Measurements from ENCODE around the gene CNDP1. TPM values are rescaled to one million over a fixed set of nuclear protein-coding genes. Genes with fewer than 3 reads are reported as not detected.

Gene CNDP1
- polyA plus RNA-seq, 1 of the 3 experiments (the other 2 are of a cell fraction), result not detected

DNA sequence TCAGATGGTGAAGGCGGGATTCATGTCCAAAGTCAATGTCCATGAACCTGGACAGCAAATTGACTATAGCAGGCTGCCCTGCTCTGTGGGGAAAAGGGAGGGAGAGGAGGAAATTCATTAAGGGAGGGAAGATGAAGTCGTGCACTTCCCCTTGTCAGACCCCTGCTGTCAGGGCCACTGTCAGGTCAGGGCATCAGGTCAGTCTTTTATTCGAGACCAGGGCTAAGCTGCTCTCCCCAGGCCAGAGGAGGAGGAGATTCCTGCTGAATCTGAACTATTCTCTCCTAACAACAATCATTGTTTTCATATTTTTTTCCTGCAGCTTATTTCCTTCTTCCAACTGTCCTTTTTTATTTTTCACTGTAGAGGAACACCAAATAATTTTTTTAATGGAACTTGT is 17.2 kb downstream of the CNDP1 start:
- no peak for TF ChIP-seq FOSL2 (IDR thresholded peaks at IDR 0.05; ENCODE audit: borderline replicate concordance, low read depth)
- WGBS (ENCODE audit: low lambda C conversion rate), result 10% methylated on average over 3 of the region's 3 CpGs
- no peak overlapping the region for H3K27ac ChIP-seq (ENCODE audit: low read depth in 2 of 2, low read length in 1 of 2)
- no peak overlapping the region for H3K9ac ChIP-seq
- no peaks in the 10 kb centered on the region for H3K79me2 ChIP-seq (ENCODE audit: insufficient read depth)
- no peaks in the 10 kb centered on the region for H3K36me3 ChIP-seq (replicated peaks in 1 of 2; ENCODE audit: control insufficient read depth in 1 of 2, insufficient read depth in 2 of 2, low read length in 1 of 2)
- H3K4me1 ChIP-seq (ENCODE audit: control insufficient read depth in 1 of 2, insufficient read depth in 2 of 2, low read depth in 1 of 2, low read length in 1 of 2), result no peaks in the 10 kb centered on the region
- DNase-seq, result no peak
- H3K4me3 ChIP-seq (ENCODE audit: low read depth in 2 of 2, low read length in 1 of 2), result no peak overlapping the region
- ChIA-PET POLR2A (no interaction called here), CTCF (interaction anchor here (0.6 to 4.6 kb wide), 41 partner anchors 8 to 1863 kb away, joined by 3 to 88 read pairs (median 5); partner anchors contain the start of gene CNDP1)
- no peaks in the 10 kb centered on the region for H3F3A ChIP-seq (replicated peaks; ENCODE audit: insufficient read depth)
- no peak overlapping the region for H2AFZ ChIP-seq (ENCODE audit: low read depth)
- no peak overlapping the region for H3K4me2 ChIP-seq
- peaks cover 20% of the 10 kb centered on the region; the same call in 1 of the 2 replicates for H3K27me3 ChIP-seq (ENCODE audit: insufficient read depth)
- H4K20me1 ChIP-seq (ENCODE audit: insufficient read depth), result no peaks in the 10 kb centered on the region
- H3K9me3 ChIP-seq, result no peaks in the 10 kb centered on the region
- no peaks in the 10 kb centered on the region for H3K9me2 ChIP-seq

DNA sequence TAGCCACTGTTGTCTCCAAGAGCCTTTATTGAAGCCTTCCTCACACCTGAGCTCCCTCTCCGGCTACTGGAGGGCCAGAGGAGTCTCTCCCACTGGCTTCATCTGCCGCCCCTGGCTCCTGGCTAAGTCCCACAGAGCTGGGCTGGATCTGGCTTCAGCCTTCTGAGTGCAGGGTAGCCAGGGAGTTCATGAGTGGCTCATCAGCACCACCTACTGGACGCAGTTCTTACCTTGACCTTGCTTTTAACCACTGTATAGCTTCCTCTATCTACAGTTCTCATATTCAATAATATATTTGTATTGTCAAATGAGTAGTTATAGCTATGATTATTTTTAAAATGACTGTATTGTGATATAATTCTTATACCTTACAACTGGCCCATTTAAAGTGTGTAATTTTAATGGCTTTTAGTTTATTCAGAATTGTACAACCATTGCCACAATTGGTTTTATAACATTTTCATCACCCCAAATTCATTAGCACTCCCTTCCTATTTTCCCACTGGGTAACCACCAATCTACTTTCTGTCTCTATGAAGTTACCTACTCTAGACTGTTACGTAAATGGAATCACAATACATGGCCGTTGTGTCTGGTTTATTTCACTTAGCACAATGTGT is 17.7 kb downstream of the CNDP1 start:
- H3K27me3 ChIP-seq (ENCODE audit: insufficient read depth), result peaks cover 23% of the 10 kb centered on the region; the same call in 1 of the 2 replicates
- H3K79me2 ChIP-seq (ENCODE audit: insufficient read depth), result no peaks in the 10 kb centered on the region
- CTCF ChIA-PET, result interaction anchor here (0.6 to 4.6 kb wide), 46 partner anchors 8 to 1863 kb away, joined by 3 to 88 read pairs (median 4); partner anchors contain the start of gene CNDP1
- no peak overlapping the region for H3K4me2 ChIP-seq
- no peaks in the 10 kb centered on the region for H3K9me2 ChIP-seq
- H3K4me1 ChIP-seq (ENCODE audit: control insufficient read depth in 1 of 2, insufficient read depth in 2 of 2, low read depth in 1 of 2, low read length in 1 of 2), result no peaks in the 10 kb centered on the region
- no peak overlapping the region; a peak in 1 of 4 replicates for H3K4me3 ChIP-seq (ENCODE audit: low read depth in 2 of 2, low read length in 1 of 2)
- TF ChIP-seq RAD21 (IDR thresholded peaks at IDR 0.05; ENCODE audit: low read length) (peak; percentile 89), SMC3 (IDR thresholded peaks at IDR 0.05; ENCODE audit: low read depth, low read length) (peak; percentile 71), ELF1 (IDR thresholded peaks at IDR 0.05) (no peak), SIN3A (IDR thresholded peaks at IDR 0.05; ENCODE audit: borderline replicate concordance, low read depth, low read length) (no peak)
- TF ChIP-seq, protein P1, sequence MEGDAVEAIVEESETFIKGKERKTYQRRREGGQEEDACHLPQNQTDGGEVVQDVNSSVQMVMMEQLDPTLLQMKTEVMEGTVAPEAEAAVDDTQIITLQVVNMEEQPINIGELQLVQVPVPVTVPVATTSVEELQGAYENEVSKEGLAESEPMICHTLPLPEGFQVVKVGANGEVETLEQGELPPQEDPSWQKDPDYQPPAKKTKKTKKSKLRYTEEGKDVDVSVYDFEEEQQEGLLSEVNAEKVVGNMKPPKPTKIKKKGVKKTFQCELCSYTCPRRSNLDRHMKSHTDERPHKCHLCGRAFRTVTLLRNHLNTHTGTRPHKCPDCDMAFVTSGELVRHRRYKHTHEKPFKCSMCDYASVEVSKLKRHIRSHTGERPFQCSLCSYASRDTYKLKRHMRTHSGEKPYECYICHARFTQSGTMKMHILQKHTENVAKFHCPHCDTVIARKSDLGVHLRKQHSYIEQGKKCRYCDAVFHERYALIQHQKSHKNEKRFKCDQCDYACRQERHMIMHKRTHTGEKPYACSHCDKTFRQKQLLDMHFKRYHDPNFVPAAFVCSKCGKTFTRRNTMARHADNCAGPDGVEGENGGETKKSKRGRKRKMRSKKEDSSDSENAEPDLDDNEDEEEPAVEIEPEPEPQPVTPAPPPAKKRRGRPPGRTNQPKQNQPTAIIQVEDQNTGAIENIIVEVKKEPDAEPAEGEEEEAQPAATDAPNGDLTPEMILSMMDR (IDR thresholded peaks at IDR 0.05), result peak; percentile 82
- no peak overlapping the region for H3K9ac ChIP-seq
- no peak overlapping the region for H2AFZ ChIP-seq (ENCODE audit: low read depth)
- H3F3A ChIP-seq (replicated peaks; ENCODE audit: insufficient read depth), result no peaks in the 10 kb centered on the region
- whole genome bisulfite sequencing (ENCODE audit: low lambda C conversion rate), result 0% methylated on average over 5 of the region's 5 CpGs
- no peaks in the 10 kb centered on the region for H3K9me3 ChIP-seq
- no peaks in the 10 kb centered on the region for H4K20me1 ChIP-seq (ENCODE audit: insufficient read depth)
- no peak overlapping the region for H3K27ac ChIP-seq (ENCODE audit: low read depth in 2 of 2, low read length in 1 of 2)
- DNase-seq, result peak; percentile 84
- H3K36me3 ChIP-seq (replicated peaks in 1 of 2; ENCODE audit: control insufficient read depth in 1 of 2, insufficient read depth in 2 of 2, low read length in 1 of 2), result no peaks in the 10 kb centered on the region
- POLR2A ChIA-PET, result no interaction called here

DNA sequence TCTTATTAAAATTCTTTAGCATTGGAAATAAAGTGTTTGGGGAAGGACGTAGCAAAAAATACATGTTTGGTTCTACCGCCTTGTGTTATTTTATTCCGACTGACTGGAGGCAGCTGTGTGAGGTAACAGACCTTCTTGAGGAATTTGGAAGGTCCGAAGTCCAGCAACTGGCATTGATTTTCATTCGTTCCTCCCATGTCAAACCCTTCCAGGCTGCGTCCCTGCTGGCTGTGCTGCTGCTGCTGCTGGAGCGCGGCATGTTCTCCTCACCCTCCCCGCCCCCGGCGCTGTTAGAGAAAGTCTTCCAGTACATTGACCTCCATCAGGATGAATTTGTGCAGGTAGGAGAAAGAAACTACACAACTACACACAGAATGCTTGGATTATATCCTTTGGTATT is 21.8 kb downstream of the CNDP1 start:
- Histone ChIP-seq H3K27me3 (ENCODE audit: insufficient read depth) (peaks cover 25% of the 10 kb centered on the region; the same call in 1 of the 2 replicates), H3K79me2 (ENCODE audit: insufficient read depth) (no peaks in the 10 kb centered on the region), H3K9ac (no peak overlapping the region), H3F3A (replicated peaks; ENCODE audit: insufficient read depth) (no peaks in the 10 kb centered on the region), H3K4me2 (no peak overlapping the region), H3K9me2 (no peaks in the 10 kb centered on the region), H4K20me1 (ENCODE audit: insufficient read depth) (no peaks in the 10 kb centered on the region), H3K4me3 (ENCODE audit: low read depth in 2 of 2, low read length in 1 of 2) (no peak overlapping the region), H3K4me1 (ENCODE audit: control insufficient read depth in 1 of 2, insufficient read depth in 2 of 2, low read depth in 1 of 2, low read length in 1 of 2) (no peaks in the 10 kb centered on the region), H3K36me3 (replicated peaks in 1 of 2; ENCODE audit: control insufficient read depth in 1 of 2, insufficient read depth in 2 of 2, low read length in 1 of 2) (no peaks in the 10 kb centered on the region), H3K9me3 (no peaks in the 10 kb centered on the region), H3K27ac (ENCODE audit: low read depth in 2 of 2, low read length in 1 of 2) (no peak overlapping the region), H2AFZ (ENCODE audit: low read depth) (no peak overlapping the region)
- ChIA-PET CTCF (interaction anchor here (0.7 to 2.3 kb wide), 3 partner anchors 7 to 205 kb away, joined by 3 to 7 read pairs (median 5); no protein-coding TSS in a partner anchor), POLR2A (no interaction called here)
- 41% methylated on average over 6 of the region's 11 CpGs for WGBS (ENCODE audit: low lambda C conversion rate)
- no peak for DNase-seq
- TF ChIP-seq, protein P2, sequence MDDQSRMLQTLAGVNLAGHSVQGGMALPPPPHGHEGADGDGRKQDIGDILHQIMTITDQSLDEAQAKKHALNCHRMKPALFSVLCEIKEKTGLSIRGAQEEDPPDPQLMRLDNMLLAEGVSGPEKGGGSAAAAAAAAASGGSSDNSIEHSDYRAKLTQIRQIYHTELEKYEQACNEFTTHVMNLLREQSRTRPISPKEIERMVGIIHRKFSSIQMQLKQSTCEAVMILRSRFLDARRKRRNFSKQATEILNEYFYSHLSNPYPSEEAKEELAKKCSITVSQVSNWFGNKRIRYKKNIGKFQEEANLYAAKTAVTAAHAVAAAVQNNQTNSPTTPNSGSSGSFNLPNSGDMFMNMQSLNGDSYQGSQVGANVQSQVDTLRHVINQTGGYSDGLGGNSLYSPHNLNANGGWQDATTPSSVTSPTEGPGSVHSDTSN (IDR thresholded peaks at IDR 0.05), result no peak
- TF ChIP-seq SMC3 (IDR thresholded peaks at IDR 0.05; ENCODE audit: low read depth, low read length) (no peak), FOXM1 (IDR thresholded peaks at IDR 0.05; ENCODE audit: low read depth) (no peak), FOSL2 (IDR thresholded peaks at IDR 0.05; ENCODE audit: borderline replicate concordance, low read depth) (no peak), TEAD4 (IDR thresholded peaks at IDR 0.05; ENCODE audit: borderline replicate concordance, insufficient read depth) (no peak), YY1 (IDR thresholded peaks at IDR 0.05; ENCODE audit: low read depth) (no peak), JUND (IDR thresholded peaks at IDR 0.05) (no peak), NFIC (IDR thresholded peaks at IDR 0.05; ENCODE audit: borderline replicate concordance) (no peak)
- TF ChIP-seq, protein P3, sequence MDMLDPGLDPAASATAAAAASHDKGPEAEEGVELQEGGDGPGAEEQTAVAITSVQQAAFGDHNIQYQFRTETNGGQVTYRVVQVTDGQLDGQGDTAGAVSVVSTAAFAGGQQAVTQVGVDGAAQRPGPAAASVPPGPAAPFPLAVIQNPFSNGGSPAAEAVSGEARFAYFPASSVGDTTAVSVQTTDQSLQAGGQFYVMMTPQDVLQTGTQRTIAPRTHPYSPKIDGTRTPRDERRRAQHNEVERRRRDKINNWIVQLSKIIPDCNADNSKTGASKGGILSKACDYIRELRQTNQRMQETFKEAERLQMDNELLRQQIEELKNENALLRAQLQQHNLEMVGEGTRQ (IDR thresholded peaks at IDR 0.05; ENCODE audit: borderline replicate concordance, low read depth, low read length), result no peak
- TF ChIP-seq, protein P4, sequence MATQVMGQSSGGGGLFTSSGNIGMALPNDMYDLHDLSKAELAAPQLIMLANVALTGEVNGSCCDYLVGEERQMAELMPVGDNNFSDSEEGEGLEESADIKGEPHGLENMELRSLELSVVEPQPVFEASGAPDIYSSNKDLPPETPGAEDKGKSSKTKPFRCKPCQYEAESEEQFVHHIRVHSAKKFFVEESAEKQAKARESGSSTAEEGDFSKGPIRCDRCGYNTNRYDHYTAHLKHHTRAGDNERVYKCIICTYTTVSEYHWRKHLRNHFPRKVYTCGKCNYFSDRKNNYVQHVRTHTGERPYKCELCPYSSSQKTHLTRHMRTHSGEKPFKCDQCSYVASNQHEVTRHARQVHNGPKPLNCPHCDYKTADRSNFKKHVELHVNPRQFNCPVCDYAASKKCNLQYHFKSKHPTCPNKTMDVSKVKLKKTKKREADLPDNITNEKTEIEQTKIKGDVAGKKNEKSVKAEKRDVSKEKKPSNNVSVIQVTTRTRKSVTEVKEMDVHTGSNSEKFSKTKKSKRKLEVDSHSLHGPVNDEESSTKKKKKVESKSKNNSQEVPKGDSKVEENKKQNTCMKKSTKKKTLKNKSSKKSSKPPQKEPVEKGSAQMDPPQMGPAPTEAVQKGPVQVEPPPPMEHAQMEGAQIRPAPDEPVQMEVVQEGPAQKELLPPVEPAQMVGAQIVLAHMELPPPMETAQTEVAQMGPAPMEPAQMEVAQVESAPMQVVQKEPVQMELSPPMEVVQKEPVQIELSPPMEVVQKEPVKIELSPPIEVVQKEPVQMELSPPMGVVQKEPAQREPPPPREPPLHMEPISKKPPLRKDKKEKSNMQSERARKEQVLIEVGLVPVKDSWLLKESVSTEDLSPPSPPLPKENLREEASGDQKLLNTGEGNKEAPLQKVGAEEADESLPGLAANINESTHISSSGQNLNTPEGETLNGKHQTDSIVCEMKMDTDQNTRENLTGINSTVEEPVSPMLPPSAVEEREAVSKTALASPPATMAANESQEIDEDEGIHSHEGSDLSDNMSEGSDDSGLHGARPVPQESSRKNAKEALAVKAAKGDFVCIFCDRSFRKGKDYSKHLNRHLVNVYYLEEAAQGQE (IDR thresholded peaks at IDR 0.05; ENCODE audit: low read depth, low read length), result no peak
